Right atrium auricular region (tissue), 2 donors: ENCODE data around the gene PTBP2. TPM values are rescaled to one million over a fixed set of nuclear protein-coding genes. Genes with fewer than 3 reads are reported as not detected.
"Not testable (repeated sequence)": the region's sequence is repeated elsewhere in the genome, so short reads cannot be mapped to it uniquely, and the experiment has no call there.

ENCODE experiments used
- DNase-seq: peaks from one replicate; pipeline ENCODE4 v3.0.0-alpha.2; 2019; ENCODE audit warnings: low spot score
- H3K27ac ChIP-seq, 2 donors: fragments of 200-600 bp; sonication (generic); 1 replicate in 1 of 2; 2 replicates in 1 of 2; pipeline ENCODE4 v1.5.1; 2016 to 2019
- H3K27me3 ChIP-seq, 2 donors: fragments of 200-600 bp; sonication (generic); one replicate each; pipeline versions ENCODE4 v1.5.1 to v1.6.0; 2017 to 2019
- H3K36me3 ChIP-seq: fragments of 200-600 bp; sonication (generic); one replicate; pipeline ENCODE4 v1.5.1; 2016
- H3K4me1 ChIP-seq, 2 donors: fragments of 200-600 bp; sonication (generic); one replicate each; pipeline versions ENCODE4 v1.5.1 to v1.6.0; 2017 to 2019
- H3K4me3 ChIP-seq, 2 donors: fragments of 200-600 bp; sonication (generic); 1 replicate in 1 of 2; 2 replicates in 1 of 2; pipeline ENCODE4 v1.5.1; 2017 to 2019; ENCODE audit warnings: mild to moderate bottlenecking in 1 of 2, moderate library complexity in 1 of 2
- H3K9me3 ChIP-seq, 2 donors: fragments of 200-600 bp; sonication (generic); one replicate each; pipeline ENCODE4 v1.5.1; 2019
- CTCF ChIP-seq, 2 donors: fragments of 200-600 bp; sonication (generic); IDR thresholded peaks; one replicate each; pipeline ENCODE4 v1.5.1; 2019; ENCODE audit warnings: antibody characterized with exemption in 2 of 2
- total RNA-seq, 2 donors: library from RNA; depleted of rRNA; stranded (reverse); fragments of >200 nt; gene quantifications; one replicate each; pipeline ENCODE4 v1.1.0, GENCODE V29; 2016

The PTBP2 gene
- total RNA-seq, 2 donors from 2014 or later, result 15.9 to 21.9 TPM

- Histone ChIP-seq H3K4me1 (peaks cover 0 to 19% of the 10 kb centered on the region in 2 donors), H3K27ac (no peak overlapping the region), H3K4me3 (no peak overlapping the region), H3K27me3 (no peaks in the 10 kb centered on the region), H3K36me3 (peaks cover 30% of the 10 kb centered on the region), H3K9me3 (no peaks in the 10 kb centered on the region)
- no peak for TF ChIP-seq CTCF (IDR thresholded peaks at IDR 0.05)
- no peak for DNase-seq
Measured at GRCh38 chr1:96749618-96750017, 28.0 kb downstream of the PTBP2 start.

- no peaks in the 10 kb centered on the region for H3K9me3 ChIP-seq
- H3K27ac ChIP-seq, result no peak overlapping the region
- no peaks in the 10 kb centered on the region for H3K27me3 ChIP-seq
- TF ChIP-seq CTCF (IDR thresholded peaks at IDR 0.05), result no peak
- H3K4me1 ChIP-seq, result peaks cover 0 to 19% of the 10 kb centered on the region in 2 donors
- no peak overlapping the region for H3K4me3 ChIP-seq
- H3K36me3 ChIP-seq, result peaks cover 38% of the 10 kb centered on the region
- no peak for DNase-seq
Measured at GRCh38 chr1:96752394-96752793, 30.8 kb downstream of the PTBP2 start.

DNA sequence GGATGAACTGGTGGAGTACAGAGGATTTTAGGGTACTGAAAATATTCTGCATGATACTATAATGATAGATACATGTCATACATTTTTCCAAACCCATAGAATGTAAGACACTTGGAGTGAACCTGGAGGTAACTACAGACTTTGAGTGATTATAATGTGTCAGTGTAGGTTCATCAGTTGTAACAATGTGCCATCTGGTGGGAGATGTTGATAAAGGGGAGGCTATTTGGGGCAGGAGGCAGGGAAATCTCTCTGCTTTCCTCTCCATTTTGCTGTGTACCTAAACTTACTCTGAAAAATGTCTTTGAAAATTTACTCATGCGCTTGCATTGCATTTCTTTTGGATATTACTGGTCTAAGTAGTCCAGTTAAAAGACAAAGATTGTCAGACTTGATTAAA lies 35.2 kb downstream of the PTBP2 start:
- Histone ChIP-seq H3K4me1 (no peaks in the 10 kb centered on the region), H3K4me3 (no peak overlapping the region), H3K27ac (no peak overlapping the region), H3K36me3 (peaks cover 33% of the 10 kb centered on the region), H3K27me3 (no peaks in the 10 kb centered on the region), H3K9me3 (no peaks in the 10 kb centered on the region)
- DNase-seq, result no peak
- peak in 1 of 2 donors; percentile 23 for TF ChIP-seq CTCF (IDR thresholded peaks at IDR 0.05)

DNA sequence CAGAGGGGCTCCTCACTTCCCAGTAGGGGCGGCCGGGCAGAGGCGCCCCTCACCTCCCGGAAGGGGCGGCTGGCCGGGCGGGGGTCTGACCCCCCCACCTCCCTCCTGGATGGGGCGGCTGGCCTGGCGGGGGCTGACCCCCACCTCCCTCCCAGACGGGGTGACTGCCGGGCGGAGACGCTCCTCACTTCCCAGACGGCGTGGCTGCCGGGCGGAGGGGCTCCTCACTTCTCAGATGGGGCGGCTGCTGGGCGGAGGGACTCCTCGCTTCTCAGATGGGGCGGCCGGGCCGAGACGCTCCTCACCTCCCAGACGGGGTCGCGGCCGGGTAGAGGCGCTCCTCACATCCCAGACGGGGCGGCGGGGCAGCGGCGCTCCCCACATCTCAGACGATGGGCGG lies 41.0 kb downstream of the PTBP2 start:
- not testable (repeated sequence) for H3K36me3 ChIP-seq, H3K9me3 ChIP-seq, DNase-seq, H3K27ac ChIP-seq, H3K4me1 ChIP-seq, H3K27me3 ChIP-seq, H3K4me3 ChIP-seq

DNA sequence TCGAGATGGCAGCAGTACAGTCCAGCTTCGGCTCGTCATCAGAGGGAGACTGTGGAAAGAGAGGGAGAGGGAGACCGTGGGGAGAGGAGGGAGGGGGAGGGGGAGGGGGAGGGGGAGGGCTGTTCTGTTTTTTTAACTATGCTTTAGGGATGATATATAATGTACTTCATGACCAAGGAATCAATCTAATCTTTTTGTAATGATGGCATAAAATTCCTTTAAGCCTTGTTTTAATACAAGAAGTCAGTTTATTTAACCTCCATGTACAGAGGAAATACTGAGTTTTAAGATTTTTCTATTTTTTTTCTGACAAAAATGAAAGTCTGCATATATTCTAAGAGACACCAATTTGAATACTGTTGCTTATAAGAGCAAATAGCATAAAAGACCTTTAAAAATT lies 41.9 kb downstream of the PTBP2 start:
- no peak for TF ChIP-seq CTCF (IDR thresholded peaks at IDR 0.05)
- H3K4me1 ChIP-seq, result peaks cover 0 to 6% of the 10 kb centered on the region in 2 donors
- no peaks in the 10 kb centered on the region for H3K36me3 ChIP-seq
- no peak for DNase-seq
- no peak overlapping the region for H3K4me3 ChIP-seq
- H3K27ac ChIP-seq, result no peak overlapping the region
- H3K9me3 ChIP-seq, result no peaks in the 10 kb centered on the region
- no peaks in the 10 kb centered on the region for H3K27me3 ChIP-seq

GRCh38 chr1:96764469-96764868 lies 42.9 kb downstream of the PTBP2 start:
- Histone ChIP-seq H3K36me3 (no peaks in the 10 kb centered on the region), H3K9me3 (no peaks in the 10 kb centered on the region), H3K4me1 (peaks cover 0 to 6% of the 10 kb centered on the region in 2 donors), H3K27ac (no peak overlapping the region), H3K4me3 (no peak overlapping the region), H3K27me3 (no peaks in the 10 kb centered on the region)
- no peak for TF ChIP-seq CTCF (IDR thresholded peaks at IDR 0.05)
- DNase-seq, result no peak
